HG03457 (cell line): ENCODE measurements around the gene SPATA17.

Experiments
- ATAC-seq: cut with Tn5 transposase; IDR thresholded peaks from one replicate; pipeline ENCODE4 v1.9.1; 2021; ENCODE audit warnings: moderate number of reproducible peaks; ENCODE audit not compliant: unreplicated experiment

The SPATA17 gene

DNA sequence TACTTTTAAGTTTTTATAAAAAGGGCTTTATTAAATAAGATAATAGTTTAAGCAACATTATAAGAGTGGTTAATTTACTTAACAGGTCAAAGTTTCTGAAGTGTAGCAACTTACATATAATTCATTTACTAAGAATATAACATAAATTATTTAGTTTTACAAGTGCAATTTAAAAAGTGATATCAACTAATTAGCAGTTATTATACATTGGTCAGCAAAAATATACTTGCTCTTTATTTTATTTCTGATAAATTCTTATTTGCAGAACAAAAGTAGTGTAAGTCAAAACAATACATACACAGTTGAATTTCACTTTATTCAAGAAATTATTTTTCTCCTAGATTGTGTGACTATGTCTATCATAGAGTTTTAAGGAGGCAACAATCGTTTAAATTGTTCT, 215.6 kb downstream of the SPATA17 start:
- no peak for ATAC-seq

DNA sequence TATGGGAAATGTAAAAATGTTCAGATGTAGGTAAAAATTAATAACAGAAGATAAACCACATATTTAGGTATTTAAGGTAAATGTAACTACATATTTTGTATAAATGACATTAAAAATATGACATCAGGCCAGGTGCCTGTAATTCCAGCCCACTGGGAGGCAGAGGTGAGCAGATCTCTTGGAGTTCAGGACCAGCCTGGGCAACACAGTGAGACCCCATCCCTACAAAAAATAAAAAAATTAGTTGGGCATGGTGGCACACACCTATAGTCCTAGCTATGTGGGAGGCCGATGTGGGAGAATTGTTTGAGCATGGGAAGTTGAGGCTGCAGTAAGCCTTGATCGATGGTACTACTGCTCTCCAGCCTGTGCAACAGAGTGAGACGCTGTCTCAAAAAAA, 216.5 kb downstream of the SPATA17 start:
- ATAC-seq, result no peak

DNA sequence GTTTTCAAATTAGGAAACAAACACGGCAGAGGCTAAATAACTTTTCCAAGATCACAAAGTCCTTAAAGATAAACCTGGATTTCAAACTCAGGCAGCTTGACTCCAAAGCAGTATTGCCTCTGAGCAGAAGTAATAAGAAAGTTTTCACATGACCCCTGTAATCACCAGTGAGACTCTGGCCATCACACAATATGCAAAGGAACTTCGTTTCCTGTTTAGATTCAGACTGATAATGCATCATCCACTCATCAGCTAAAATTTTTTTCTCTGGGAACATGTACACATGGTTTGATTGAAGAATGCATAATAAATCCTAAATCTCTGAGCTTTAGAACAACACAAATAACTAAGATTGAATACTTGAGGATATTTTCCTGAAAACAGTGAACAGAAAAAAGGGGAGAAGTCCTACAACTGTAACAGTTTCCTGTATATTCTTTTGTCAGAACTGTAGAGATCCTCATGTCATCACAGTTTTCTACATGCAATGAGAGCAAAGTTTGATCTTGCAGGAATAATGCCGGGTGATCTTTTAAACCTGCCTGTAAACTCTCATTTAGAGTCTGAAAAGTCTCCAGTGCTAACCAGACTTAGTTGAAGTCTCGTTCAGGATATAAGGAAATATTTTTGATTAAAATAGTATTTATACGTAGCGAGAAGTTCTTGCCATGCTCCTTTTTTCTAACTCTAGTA, 225.3 kb downstream of the SPATA17 start:
- ATAC-seq, result no peak

DNA sequence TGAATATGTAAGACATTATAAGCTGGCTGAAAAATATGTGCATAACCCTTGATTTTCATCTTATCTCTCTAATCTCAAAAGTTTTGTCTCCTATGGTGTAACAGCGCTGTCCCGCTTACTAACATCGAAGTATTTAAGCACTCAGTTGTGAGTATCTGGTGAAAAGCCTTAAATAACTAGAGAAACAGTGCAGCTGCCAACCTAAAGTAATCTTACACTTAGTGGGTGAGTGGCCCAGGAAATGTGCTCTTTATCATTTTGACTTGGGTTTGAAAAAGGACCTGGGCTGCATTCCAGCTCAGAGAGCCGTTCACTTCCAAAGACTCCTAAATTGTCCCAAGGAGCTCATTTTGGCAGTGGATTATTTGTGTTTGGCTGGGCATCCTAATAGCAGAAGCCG, 225.9 kb downstream of the SPATA17 start:
- ATAC-seq, result no peak

DNA sequence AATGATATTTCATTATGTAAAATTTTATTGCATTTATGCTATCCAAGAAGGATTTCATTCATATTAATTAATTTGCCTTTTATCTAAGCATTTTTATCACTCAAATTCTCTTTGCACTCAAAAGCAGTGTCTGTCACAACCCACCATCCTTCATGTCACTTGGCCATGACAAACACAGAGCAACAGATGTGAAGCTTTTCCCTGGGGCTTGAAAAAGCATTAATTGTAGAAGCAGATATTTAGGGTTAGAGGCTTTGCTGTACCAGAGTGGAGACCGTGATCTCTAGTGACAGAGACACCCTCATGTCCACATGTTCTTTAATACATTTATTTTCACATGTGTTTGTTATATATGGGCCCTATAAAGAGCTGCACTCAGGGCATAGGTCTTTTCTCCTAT, 230.5 kb downstream of the SPATA17 start:
- no peak for ATAC-seq

DNA sequence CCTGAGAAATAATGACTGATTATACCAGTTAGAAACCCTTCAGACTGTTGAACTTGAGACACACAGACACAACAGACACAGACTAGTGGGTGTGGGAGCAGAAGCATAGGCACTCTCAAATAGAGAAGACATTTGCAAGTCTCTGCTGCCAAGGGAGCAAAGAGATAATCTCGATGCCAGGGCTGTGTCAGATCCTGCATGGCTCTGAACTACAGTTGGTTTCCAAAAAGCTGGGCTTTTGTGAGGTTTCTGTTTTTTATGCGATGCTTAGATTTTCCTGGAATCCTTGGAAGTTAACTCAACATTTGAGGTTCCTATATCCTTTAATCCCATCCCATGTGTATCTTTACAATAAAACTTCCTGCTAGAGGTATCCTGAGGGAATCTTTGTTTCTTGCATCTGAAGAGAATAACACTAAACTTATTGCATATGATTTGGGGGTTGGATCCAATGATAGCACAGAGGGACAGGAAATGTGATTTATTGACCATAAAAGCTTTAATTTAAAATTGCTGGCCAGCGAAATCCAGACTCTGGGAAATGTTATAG, 236.4 kb downstream of the SPATA17 start:
- no peak for ATAC-seq

DNA sequence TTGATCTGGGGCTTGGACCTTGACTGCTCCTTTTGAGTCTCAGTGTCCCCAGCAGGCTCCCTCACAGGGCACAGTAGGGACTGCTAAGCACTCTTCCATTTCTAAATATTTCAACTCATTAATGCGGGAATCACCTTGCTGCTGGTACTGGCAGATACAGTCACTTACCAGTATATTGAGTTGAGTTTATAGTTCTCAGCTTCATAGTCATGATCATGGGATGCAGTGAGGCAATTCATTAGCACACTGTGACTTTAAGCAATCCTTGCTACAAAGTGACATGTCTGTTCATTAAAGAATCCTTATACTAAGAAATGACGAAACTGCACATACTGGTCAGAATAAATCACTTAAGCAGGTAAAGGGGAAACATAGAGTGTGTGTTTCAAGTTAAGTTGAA, 240.8 kb downstream of the SPATA17 start:
- ATAC-seq, result no peak

DNA sequence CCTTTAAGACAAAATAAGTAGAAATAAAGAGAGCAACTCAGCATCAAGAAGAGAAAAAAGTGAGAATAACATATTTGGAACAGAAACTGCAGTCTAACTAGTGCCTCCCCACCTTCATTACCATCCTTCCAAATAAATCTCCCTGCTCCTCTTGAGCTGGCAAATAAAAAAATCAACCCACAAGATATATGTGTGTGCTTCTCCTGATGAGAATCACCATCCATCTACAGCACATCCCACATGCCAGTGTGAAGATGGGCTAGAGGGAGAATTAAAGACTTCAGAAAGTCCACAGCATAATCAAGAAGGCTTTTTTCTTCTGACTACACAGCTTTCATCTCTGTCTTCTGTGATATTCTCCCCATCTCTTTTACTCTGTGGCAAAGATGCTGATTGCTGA, 244.1 kb downstream of the SPATA17 start:
- ATAC-seq, result no peak

DNA sequence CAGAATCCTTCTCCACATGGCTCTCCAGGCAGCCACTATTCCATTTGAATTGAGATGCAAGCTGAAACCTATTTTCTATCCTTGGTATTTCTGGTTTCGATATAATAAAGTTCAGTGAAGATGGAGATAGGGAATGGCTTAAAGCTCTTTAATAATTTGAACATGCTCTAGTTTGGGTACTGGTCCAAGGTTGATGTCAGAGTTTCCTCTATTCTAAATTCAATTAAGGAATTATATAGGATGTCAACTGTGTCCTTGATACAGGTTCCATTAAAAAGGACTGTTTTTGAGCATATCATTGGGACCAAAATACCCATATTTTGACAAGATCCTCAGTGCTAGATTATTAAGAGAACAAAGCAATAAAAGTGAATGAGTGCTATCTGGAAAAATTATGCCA, 245.3 kb downstream of the SPATA17 start:
- ATAC-seq, result no peak

DNA sequence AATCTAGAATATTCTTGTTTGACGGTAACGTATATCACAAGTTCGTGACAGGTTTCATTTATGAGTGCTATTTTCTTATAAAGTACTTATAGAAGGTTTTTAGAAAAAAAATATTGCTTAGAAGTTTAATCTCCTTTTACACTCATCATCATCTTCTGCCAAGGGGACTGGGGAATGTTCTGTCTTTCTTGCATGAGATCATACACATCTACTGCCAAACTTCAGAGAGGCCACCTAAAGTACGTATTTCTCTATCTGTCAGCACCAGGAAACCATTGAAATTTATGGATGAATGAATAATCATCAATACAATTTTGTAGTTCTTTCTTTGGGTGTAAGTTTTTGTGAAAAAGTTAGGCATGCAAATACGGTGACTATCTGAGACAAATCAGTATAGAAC, 245.8 kb downstream of the SPATA17 start:
- ATAC-seq, result no peak

DNA sequence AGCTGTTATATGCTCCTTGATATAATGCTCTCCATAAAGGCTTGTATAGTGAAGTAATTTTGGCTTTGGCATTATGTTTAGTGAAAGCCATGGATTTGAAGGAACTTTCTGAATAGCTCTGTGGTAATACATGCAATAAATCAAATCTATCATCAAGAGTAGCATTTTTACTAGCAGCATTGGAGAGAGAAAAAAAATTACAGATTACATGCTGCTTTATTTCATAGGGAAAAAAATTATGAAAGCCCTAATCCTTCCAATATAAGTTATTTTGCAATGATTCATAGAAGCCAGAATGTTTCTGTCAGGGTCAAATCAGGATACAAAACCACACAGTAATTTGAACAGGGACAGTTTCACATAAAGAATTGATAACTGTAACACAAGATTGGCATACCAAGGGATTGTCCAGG, 250.0 kb downstream of the SPATA17 start:
- ATAC-seq, result no peak

DNA sequence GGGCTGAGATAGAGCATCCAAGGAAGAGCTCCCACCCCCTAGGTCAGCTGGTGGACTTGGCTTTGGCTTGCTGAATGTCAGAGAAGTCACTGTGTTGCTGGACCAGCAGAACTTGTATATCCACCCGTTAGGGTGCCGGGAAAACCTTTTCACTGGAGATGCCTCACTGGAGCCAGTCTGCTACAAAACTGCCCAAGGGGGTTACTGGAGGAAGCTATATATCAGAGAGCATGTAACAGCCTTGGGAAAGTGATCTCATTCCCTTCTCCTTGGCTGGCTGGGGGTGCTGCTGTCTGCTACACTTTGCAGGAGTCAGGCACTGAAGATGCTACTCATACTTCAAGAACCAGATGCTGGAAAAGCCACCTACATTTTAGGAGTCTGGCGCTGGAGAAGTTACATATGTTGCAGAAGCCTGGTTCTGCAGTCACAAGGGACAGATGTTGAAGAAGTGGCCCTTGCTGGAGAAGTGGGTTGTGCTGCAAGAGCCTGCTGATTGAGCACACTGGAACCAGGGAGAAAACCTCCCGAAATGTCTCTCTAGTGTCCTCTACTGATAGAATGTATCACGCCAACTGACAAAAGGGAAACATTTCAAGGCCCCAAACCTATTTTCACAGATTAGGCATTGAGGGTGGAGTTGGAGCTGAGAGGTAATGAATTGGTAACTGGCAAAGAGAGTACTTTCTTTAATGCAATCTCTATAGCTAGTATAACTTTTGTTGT, 250.6 kb downstream of the SPATA17 start:
- ATAC-seq, result no peak

DNA sequence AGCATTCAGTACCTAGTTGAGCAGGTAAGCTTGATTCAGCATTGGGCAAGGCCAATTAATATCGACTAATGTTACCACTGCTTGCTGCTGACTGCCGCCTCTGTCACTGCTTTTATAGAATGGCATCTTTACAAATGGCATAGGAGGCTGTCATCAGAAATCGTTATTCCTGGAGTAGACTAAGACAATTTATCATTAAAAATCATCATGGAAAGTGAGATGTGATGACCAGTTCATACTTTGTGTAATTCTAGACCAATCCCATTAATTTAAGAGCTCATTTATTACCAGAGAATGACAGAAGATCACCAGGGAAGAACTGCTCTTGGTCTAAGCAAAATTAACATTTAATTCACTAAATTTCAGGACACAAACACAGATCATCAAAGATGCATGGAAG, 254.0 kb downstream of the SPATA17 start:
- ATAC-seq, result no peak

DNA sequence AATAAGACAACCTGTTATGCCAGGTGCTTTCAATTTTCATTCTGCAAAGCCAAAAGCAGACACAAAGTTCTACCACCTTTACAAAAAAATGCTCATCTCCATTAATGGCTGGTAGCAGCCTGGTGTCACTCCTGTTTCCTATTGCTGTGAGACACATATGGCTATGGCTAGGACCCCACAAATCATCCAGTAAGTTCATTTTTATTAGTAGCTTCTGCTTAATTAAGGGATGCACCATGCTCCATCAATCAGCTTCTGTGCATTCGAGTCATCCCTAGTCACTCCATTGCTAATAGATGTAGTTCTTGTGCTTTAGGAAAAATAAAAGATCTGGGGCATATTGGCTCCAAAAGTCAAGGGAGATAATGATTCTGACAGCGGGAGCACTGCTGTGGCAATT, 257.2 kb downstream of the SPATA17 start:
- ATAC-seq, result no peak

DNA sequence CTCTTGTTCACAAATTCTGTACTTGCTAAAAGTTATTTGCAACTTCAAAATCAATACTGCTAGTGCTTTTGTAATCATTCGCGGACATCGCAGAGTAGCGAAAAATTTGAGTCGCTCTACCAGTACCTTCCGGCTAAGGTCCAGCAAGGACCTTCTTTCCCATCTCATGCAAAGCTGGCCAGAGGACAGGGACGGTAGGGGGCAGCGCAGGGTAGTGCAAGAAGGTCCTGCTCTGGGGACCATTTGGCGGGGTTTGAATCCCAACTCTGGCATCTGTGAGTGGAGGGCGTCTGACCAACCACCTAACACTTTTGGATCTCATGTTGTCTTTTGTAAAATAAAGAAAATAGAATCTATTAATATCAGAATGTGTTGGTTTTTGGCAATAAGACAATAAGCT, 258.3 kb downstream of the SPATA17 start:
- ATAC-seq, result no peak

DNA sequence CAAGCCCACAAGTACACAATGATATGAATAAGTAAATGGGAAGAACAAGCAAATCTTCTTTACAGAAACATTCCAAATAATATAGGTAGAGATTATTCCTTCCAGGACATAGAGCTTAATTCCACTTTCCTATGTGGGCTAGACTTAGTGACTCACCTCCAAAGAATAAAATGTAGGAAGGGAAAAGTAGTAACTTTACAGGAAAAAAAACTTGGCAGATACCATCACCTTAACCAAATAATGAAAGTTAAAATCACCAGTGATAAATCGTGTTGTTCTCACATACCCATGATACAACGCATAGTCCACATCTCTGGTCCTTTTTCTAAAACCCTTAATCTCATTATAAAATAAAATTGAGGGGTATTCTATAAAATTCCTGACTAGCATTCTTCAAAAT, 260.8 kb downstream of the SPATA17 start:
- ATAC-seq, result no peak

DNA sequence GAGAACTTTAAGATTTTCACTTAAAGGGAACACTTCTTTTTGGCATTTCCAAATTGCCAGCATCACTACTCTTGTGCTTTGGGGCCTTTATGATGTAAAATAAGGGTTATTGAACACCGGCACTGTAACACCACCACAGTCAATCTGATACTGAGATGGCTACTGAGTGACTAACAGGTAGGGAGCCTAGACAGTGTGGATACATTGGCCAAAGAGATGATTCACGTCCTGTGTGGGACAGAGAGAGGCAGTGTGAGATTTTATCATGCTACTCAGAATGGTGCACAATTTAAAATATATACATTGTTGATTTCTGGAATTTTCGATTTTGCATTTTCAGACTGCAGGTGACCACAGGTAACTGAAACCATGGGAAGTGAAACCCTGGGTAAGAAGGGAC, 261.6 kb downstream of the SPATA17 start:
- no peak for ATAC-seq

DNA sequence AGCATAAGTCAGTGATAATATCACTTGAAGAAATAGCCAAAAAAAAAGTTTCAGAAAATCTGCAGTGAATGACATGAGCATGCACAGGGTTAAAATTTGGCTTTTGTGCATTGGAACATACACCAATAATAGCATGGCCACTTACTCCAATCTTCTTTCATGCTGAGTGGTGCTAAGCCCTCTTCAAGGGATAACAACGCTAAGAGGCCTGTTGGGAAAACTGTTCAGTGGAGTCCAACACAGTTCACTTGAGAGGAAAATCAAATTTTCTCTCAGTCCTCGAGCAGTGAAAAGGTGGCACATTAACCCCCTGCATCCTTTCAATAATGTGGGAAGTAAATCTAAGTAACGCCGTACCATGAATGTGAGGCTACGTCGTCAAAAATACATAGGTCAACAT, 264.7 kb downstream of the SPATA17 start:
- ATAC-seq, result no peak

DNA sequence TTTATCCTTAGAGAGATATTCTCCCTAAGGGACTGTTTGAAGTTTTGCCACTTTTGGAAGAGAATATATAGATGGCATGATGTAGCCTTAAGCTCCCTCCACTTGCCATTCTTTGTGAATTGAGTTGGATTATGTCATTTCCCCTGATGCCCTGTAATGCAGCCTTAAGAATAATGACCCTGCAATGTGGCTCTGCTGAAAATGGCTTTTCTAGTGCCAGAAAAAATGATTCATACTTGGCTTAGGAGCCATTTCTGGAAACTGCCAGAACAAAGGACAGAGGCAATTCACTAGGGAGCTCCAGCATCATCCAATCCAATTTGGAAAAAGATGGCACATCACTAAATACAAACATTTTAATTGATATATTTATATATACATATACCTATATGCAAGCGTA, 265.3 kb downstream of the SPATA17 start:
- ATAC-seq, result no peak

DNA sequence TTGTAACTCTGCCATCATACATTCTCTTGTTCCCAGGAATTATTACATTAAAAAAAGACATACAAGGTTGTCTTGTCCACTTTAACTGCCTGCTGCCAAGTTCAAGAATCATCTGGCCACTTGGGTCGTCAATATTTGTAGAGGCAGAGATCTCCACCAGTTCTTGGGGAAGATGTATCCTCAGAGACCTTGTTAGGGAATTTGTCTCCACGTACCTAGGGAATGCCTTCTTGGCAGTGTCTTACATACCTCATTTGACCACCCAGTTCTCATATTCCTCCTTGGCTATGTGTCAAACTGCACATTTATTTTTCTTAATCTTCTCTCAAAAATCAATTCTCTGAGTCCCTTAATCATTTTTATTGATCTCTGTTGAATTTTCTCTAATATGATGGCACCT, 266.0 kb downstream of the SPATA17 start:
- ATAC-seq, result no peak

DNA sequence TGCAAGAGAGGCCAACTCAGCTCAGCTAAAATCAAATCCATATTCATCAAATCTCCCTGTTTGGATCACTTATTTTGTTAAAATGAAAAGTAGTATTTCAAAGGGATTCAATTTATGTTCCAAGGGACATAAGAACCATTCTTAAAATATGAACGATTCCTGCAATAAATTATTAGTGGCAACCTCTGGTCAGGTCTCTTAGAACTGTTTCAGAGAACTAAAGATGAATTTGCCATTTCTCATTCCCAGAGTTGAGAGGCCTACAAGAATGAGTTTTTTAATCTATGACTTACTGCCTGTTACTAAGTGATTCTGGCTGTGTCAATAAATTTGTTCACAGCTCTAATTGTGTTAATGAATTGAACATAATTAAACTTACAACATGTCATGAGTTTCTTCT, 268.5 kb downstream of the SPATA17 start:
- ATAC-seq, result no peak

DNA sequence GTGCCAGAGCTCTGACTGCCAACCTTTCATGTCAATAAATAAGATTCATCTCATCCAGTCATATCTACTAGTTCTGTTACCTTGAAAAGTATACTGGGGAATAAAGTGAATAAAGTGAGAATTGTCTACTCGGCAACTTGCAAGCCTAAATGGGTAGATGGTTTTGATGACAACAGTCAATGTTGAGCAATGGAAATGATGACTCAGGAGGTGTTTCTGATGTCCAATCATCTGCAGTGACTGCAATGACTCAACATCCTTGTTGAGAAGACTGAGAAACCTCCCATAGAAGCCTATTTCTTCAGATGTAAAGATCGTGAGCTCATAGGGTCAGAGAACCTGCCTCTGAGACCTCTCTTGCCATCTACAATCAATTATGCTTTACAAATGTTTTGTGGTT, 276.4 kb downstream of the SPATA17 start:
- no peak for ATAC-seq

DNA sequence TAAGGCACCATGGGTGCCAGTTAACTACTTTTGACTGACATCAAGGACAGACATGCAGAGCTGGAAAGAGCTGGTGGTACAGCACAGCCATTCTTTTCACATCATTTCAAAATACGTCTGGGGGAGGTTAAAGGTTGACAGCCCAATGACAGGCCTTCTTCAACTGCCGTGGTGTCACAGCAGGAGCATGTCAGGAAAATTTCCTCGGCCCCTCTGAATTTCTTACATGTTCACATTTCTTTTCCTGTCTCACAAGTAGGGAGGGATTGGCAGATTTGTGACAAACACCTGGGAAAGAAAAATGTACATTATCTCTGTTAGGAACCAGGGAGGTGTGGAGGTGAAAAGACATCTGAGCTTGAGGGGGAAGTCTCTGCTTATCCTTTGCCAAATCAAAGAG, 279.1 kb downstream of the SPATA17 start:
- ATAC-seq, result no peak
